K562 (cell line): ENCODE data around the gene FANCC.

Experiments
- ETS1 ChIP-seq: conservative IDR thresholded peaks from 2 replicates; pipeline ENCODE4 v1.6.1; 2011; ENCODE audit warnings: low read depth, mild to moderate bottlenecking, low read length; ENCODE audit not compliant: control insufficient read depth
- PATZ1 ChIP-seq: fragments of 250-450 bp; sonication (Bioruptor Pico); IDR thresholded peaks from 2 replicates; pipeline ENCODE4 v1.5.0; 2020; ENCODE audit warnings: mild to moderate bottlenecking, borderline replicate concordance
- YY1 ChIP-seq, 3 experiments: IDR thresholded peaks; 2 replicates each; pipeline ENCODE4 v1.6.1; 2011; ENCODE audit warnings: low read length in 2 of 3, mild to moderate bottlenecking in 2 of 3, moderate library complexity in 2 of 3, borderline replicate concordance in 1 of 3, control low read depth in 1 of 3, low read depth in 1 of 3; ENCODE audit not compliant: insufficient read depth in 3 of 3, insufficient replicate concordance in 2 of 3, control insufficient read depth in 1 of 3, insufficient read length in 1 of 3; ENCODE audit errors: extremely low read depth in 1 of 3
- TF ChIP-seq, protein P1 (sequence below), 3 experiments: IDR thresholded peaks in 2 of 3; conservative IDR thresholded peaks in 1 of 3; 2 replicates each; pipeline ENCODE4 v1.5.1; 2011 to 2012; ENCODE audit warnings: low read length in 3 of 3, mild to moderate bottlenecking in 3 of 3, control low read depth in 2 of 3, improper control_type of control experiment in 1 of 3, inconsistent platforms in 1 of 3, low read depth in 1 of 3, mixed read lengths in 1 of 3, moderate library complexity in 1 of 3; ENCODE audit not compliant: insufficient read depth in 2 of 3
- TF ChIP-seq, protein P2 (sequence below): fragments of 250-450 bp; sonication (Bioruptor Pico); IDR thresholded peaks from 2 replicates; pipeline ENCODE4 v1.8.0; 2021; ENCODE audit warnings: moderate library complexity, mild to moderate bottlenecking, inconsistent platforms

DNA sequence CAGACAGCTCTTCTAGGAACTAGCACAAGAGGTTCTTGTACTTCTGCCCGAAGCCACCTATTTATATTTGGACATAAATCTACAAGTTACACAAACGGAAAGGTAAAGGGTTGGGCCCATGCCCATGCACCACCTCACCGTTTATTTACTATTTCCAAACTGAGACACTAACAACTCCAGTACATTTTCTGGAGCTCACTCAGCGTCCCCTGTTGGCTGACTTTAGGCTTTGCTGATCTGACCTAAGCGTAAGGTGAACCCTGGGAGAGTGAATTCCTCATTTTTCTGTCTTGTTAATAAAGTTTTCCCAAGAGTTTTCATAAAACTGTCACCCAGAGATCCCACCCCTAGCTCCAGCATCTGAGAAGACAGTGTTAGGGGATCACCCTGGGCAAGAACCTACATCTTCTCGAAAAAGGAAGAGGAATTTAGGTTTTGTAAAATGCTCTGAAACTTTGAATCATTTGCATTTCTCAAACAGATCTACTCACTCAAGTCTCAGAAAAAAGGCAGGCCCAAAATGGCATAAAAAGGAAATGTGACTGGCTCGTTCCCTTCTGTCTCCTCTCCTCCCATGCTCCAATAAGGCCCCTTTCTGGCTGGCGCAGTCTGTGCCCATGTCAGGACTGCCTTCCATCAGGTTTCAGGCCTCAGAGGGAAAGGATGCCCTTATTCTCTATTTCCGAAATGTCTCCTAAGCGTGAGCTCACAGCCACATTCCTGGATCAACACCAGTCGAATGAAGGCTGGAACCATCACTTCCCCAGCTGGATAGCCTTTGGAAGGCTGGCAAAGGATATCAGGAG, 201.3 kb downstream of the FANCC start:
- TF ChIP-seq ETS1 (no peak), YY1 (IDR thresholded peaks at IDR 0.05; ENCODE audit: borderline replicate concordance in 1 of 3, control insufficient read depth in 1 of 3, extremely low read depth in 1 of 3, insufficient read depth in 3 of 3, insufficient read length in 1 of 3, insufficient replicate concordance in 2 of 3, low read depth in 1 of 3, low read length in 2 of 3) (no peak), PATZ1 (no peak)
- TF ChIP-seq, protein P1, sequence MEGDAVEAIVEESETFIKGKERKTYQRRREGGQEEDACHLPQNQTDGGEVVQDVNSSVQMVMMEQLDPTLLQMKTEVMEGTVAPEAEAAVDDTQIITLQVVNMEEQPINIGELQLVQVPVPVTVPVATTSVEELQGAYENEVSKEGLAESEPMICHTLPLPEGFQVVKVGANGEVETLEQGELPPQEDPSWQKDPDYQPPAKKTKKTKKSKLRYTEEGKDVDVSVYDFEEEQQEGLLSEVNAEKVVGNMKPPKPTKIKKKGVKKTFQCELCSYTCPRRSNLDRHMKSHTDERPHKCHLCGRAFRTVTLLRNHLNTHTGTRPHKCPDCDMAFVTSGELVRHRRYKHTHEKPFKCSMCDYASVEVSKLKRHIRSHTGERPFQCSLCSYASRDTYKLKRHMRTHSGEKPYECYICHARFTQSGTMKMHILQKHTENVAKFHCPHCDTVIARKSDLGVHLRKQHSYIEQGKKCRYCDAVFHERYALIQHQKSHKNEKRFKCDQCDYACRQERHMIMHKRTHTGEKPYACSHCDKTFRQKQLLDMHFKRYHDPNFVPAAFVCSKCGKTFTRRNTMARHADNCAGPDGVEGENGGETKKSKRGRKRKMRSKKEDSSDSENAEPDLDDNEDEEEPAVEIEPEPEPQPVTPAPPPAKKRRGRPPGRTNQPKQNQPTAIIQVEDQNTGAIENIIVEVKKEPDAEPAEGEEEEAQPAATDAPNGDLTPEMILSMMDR (IDR thresholded peaks at IDR 0.05 in 2 of 3, conservative IDR thresholded peaks at IDR 0.05 in 1 of 3; ENCODE audit: insufficient read depth in 2 of 3, low read depth in 1 of 3, low read length in 3 of 3): peak; percentile 53 to 59 (median 57)
- TF ChIP-seq, protein P2, sequence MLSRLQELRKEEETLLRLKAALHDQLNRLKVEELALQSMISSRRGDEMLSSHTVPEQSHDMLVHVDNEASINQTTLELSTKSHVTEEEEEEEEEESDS: no peak
